ENCODE measurements around the gene NAA40.

DNA sequence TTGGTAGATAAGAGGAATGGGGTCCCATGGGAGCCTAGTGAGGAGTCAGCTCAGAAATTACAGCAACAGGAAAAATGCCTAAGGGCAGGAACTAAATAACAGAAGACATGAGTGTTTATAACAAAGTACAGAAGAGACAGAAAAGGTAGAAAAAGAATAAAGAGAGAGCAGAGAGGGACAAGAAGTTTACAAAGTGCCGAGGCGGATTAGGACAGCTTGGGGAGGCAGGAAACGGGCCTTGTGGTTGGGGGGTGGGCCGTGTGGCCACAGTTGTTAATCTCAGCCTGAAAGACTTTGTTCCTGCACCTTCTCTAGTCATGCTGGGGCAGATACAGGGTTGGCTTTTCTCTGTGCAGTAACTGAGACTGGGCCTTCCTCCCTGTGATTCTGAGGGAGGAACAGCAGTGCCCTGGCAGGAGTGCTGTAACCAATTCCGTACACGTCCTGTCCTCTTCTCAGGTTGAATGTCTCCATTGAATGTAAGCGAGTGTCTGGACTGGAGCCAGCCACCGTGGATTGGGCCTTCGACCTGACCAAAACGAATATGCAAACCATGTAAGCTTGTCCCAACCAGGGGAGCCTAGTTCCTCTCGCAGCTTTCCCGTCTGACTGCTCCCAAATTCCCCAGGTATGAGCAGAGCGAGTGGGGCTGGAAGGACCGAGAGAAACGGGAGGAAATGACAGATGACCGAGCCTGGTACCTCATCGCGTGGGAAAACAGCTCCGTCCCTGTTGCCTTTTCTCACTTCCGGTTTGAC lies 13.2 kb downstream of the NAA40 start:
- TF ChIP-seq, protein P1, sequence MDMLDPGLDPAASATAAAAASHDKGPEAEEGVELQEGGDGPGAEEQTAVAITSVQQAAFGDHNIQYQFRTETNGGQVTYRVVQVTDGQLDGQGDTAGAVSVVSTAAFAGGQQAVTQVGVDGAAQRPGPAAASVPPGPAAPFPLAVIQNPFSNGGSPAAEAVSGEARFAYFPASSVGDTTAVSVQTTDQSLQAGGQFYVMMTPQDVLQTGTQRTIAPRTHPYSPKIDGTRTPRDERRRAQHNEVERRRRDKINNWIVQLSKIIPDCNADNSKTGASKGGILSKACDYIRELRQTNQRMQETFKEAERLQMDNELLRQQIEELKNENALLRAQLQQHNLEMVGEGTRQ (IDR thresholded peaks at IDR 0.05; ENCODE audit: low read depth, low read length) = no peak
- TF ChIP-seq POLR2A (IDR thresholded peaks at IDR 0.05; ENCODE audit: low read depth, low read length) (no peak), MXI1 (IDR thresholded peaks at IDR 0.05; ENCODE audit: borderline replicate concordance, low read depth, low read length) (no peak), RAD21 (IDR thresholded peaks at IDR 0.05; ENCODE audit: low read length) (no peak), RCOR1 (IDR thresholded peaks at IDR 0.05; ENCODE audit: insufficient replicate concordance, low read length) (no peak), RFX5 (IDR thresholded peaks at IDR 0.05; ENCODE audit: low read depth, low read length) (no peak), CEBPB (IDR thresholded peaks at IDR 0.05; ENCODE audit: low read depth, low read length) (no peak)
- TF ChIP-seq, protein P2, sequence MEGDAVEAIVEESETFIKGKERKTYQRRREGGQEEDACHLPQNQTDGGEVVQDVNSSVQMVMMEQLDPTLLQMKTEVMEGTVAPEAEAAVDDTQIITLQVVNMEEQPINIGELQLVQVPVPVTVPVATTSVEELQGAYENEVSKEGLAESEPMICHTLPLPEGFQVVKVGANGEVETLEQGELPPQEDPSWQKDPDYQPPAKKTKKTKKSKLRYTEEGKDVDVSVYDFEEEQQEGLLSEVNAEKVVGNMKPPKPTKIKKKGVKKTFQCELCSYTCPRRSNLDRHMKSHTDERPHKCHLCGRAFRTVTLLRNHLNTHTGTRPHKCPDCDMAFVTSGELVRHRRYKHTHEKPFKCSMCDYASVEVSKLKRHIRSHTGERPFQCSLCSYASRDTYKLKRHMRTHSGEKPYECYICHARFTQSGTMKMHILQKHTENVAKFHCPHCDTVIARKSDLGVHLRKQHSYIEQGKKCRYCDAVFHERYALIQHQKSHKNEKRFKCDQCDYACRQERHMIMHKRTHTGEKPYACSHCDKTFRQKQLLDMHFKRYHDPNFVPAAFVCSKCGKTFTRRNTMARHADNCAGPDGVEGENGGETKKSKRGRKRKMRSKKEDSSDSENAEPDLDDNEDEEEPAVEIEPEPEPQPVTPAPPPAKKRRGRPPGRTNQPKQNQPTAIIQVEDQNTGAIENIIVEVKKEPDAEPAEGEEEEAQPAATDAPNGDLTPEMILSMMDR (conservative IDR thresholded peaks at IDR 0.05; ENCODE audit: low read depth, low read length) = no peak
